Loucy (cell line): ENCODE data around the gene GRK6.

Experiments
- H2AFZ ChIP-seq: fragments of 200-600 bp; sonication (generic); 2 replicates; pipeline ENCODE4 v1.6.0; 2016; ENCODE audit warnings: antibody characterized with exemption, mild to moderate bottlenecking, low read length, moderate library complexity
- H3F3A ChIP-seq: fragments of 200-600 bp; 2 replicates; pipeline ENCODE4 v1.6.0; 2016; ENCODE audit warnings: antibody characterized with exemption, low read depth, mild to moderate bottlenecking
- H3K27me3 ChIP-seq: fragments of 200-600 bp; sonication (generic); 2 replicates; pipeline ENCODE4 v1.6.1; 2014; ENCODE audit warnings: low read length, mild to moderate bottlenecking; ENCODE audit not compliant: insufficient read depth, poor library complexity, severe bottlenecking
- H3K36me3 ChIP-seq: fragments of 200-600 bp; sonication (generic); 2 replicates; pipeline ENCODE4 v1.6.1; 2016; ENCODE audit warnings: low read length; ENCODE audit not compliant: insufficient read depth
- H3K4me1 ChIP-seq: fragments of 200-600 bp; sonication (generic); 2 replicates; pipeline ENCODE4 v1.5.1; 2014; ENCODE audit warnings: low read length, mild to moderate bottlenecking; ENCODE audit not compliant: insufficient read depth, poor library complexity, severe bottlenecking
- H3K4me2 ChIP-seq: fragments of 200-600 bp; sonication (generic); 2 replicates; pipeline ENCODE4 v1.6.0; 2014; ENCODE audit warnings: antibody characterized with exemption, low read length, low read depth, mild to moderate bottlenecking; ENCODE audit not compliant: poor library complexity, severe bottlenecking
- H3K4me3 ChIP-seq: fragments of 200-600 bp; sonication (generic); 2 replicates; pipeline ENCODE4 v1.5.1; 2014; ENCODE audit warnings: low read length, mild to moderate bottlenecking, mixed read lengths; ENCODE audit not compliant: poor library complexity, severe bottlenecking
- H3K79me2 ChIP-seq: fragments of 200-600 bp; sonication (generic); 2 replicates; pipeline ENCODE4 v1.6.1; 2014; ENCODE audit warnings: low read length; ENCODE audit not compliant: insufficient read depth
- H3K9ac ChIP-seq: fragments of 200-600 bp; sonication (generic); 2 replicates; pipeline ENCODE4 v1.6.0; 2014; ENCODE audit warnings: mild to moderate bottlenecking, low read depth, low read length, moderate library complexity; ENCODE audit not compliant: poor library complexity, severe bottlenecking
- H3K9me2 ChIP-seq: fragments of 200-600 bp; sonication (generic); replicated peaks from 2 replicates; pipeline ENCODE4 v1.6.1; 2016; ENCODE audit warnings: low read depth, low read length, mixed read lengths
- H3K9me3 ChIP-seq: fragments of 200-600 bp; sonication (generic); 2 replicates; pipeline ENCODE4 v1.6.1; 2014; ENCODE audit warnings: mild to moderate bottlenecking, antibody characterized with exemption, low read length, low read depth; ENCODE audit not compliant: insufficient read depth
- H4K20me1 ChIP-seq: fragments of 200-600 bp; sonication (generic); 2 replicates; pipeline ENCODE4 v1.6.0; 2014; ENCODE audit warnings: antibody characterized with exemption, low read length, mild to moderate bottlenecking; ENCODE audit not compliant: insufficient read depth, poor library complexity, severe bottlenecking
- CTCF ChIP-seq: fragments of 200-600 bp; sonication (generic); conservative IDR thresholded peaks from 2 replicates; pipeline ENCODE4 v1.5.1; 2014; ENCODE audit warnings: mild to moderate bottlenecking, antibody characterized with exemption, low read length
- EZH2phosphoT487 ChIP-seq: fragments of 200-600 bp; IDR thresholded peaks from 2 replicates; pipeline ENCODE4 v1.6.1; 2018; ENCODE audit warnings: antibody characterized with exemption, mild to moderate bottlenecking, moderate library complexity, borderline replicate concordance

GRK6 gene

GRCh38 chr5:177447611-177448243, 21.3 kb downstream of the GRK6 start:
- H3K27me3 ChIP-seq, result no peaks in the 10 kb centered on the region
- no peak overlapping the region for H2AFZ ChIP-seq
- no peaks in the 10 kb centered on the region for H3K9me3 ChIP-seq
- H3K4me3 ChIP-seq, result no peak overlapping the region
- H4K20me1 ChIP-seq, result no peaks in the 10 kb centered on the region
- H3K4me1 ChIP-seq, result no peaks in the 10 kb centered on the region
- no peak overlapping the region for H3K9ac ChIP-seq
- H3K4me2 ChIP-seq, result peak overlapping the region; percentile 37
- TF ChIP-seq EZH2phosphoT487 (no peak), CTCF (no peak)
- H3K9me2 ChIP-seq, result no peaks in the 10 kb centered on the region
- H3K36me3 ChIP-seq, result no peaks in the 10 kb centered on the region
- H3F3A ChIP-seq, result no peaks in the 10 kb centered on the region
- no peaks in the 10 kb centered on the region for H3K79me2 ChIP-seq

- H4K20me1 ChIP-seq, result peaks cover under 1% of the 10 kb centered on the region
- no peak overlapping the region for H3K4me3 ChIP-seq
Measured at GRCh38 chr5:177448244-177448950, 21.9 kb downstream of the GRK6 start.

GRCh38 chr5:177449140-177450061, 22.9 kb downstream of the GRK6 start:
- H3F3A ChIP-seq, result no peaks in the 10 kb centered on the region
- peaks cover 3% of the 10 kb centered on the region for H4K20me1 ChIP-seq
- H3K4me1 ChIP-seq, result no peaks in the 10 kb centered on the region
- H3K27me3 ChIP-seq, result no peaks in the 10 kb centered on the region
- H3K9me2 ChIP-seq, result no peaks in the 10 kb centered on the region
- TF ChIP-seq CTCF, result no peak
- no peaks in the 10 kb centered on the region for H3K36me3 ChIP-seq
- no peak overlapping the region for H2AFZ ChIP-seq
- H3K9ac ChIP-seq, result no peak overlapping the region
- no peak overlapping the region for H3K4me3 ChIP-seq
- H3K79me2 ChIP-seq, result no peaks in the 10 kb centered on the region
- no peaks in the 10 kb centered on the region for H3K9me3 ChIP-seq
- no peak overlapping the region for H3K4me2 ChIP-seq

More at GRCh38 chr5:177448244-177448950, 21.9 kb downstream of the GRK6 start:
- H2AFZ ChIP-seq, result no peak overlapping the region
- no peaks in the 10 kb centered on the region for H3K4me1 ChIP-seq
- TF ChIP-seq EZH2phosphoT487, result no peak
- no peaks in the 10 kb centered on the region for H3K27me3 ChIP-seq
- H3K9me3 ChIP-seq, result no peaks in the 10 kb centered on the region
- no peaks in the 10 kb centered on the region for H3K36me3 ChIP-seq
- H3F3A ChIP-seq, result no peaks in the 10 kb centered on the region
- H3K9me2 ChIP-seq, result no peaks in the 10 kb centered on the region
- peak overlapping the region; percentile 37 for H3K4me2 ChIP-seq
- no peak overlapping the region for H3K9ac ChIP-seq
- no peaks in the 10 kb centered on the region for H3K79me2 ChIP-seq
